Measurements from ENCODE around the gene SLC24A1. TPM values are rescaled to one million over a fixed set of nuclear protein-coding genes. Genes with fewer than 3 reads are reported as not detected.
A peak's percentile ranks its signal among the peaks of the same experiment; 100 is the strongest.

Gene SLC24A1
- polyA plus RNA-seq, 3 donors = 0.80 to 1.7 (median 0.83) TPM

GRCh38 chr15:65646486-65646885 lies 24.7 kb downstream of the SLC24A1 start:
- 100% methylated on average over 2 of the region's 4 CpGs for WGBS (ENCODE audit: insufficient coverage)
- peaks cover 6 to 10% of the 10 kb centered on the region in 2 donors for H3K36me3 Mint-ChIP-seq

GRCh38 chr15:65650312-65651041 lies 28.7 kb downstream of the SLC24A1 start:
- no peak overlapping the region for H3K4me3 ChIP-seq (replicated peaks in 1 of 3; ENCODE audit: low read depth in 2 of 3, low read length in 3 of 3)
- H3K4me3 Mint-ChIP-seq = no peak overlapping the region
- H3K9ac ChIP-seq (ENCODE audit: insufficient read depth, low read length, poor library complexity, severe bottlenecking) = no peak overlapping the region
- DNase-seq = no peak
- peak overlapping the region in 1 of 7 donors; percentile 37 for H3K27ac Mint-ChIP-seq
- no peaks in the 10 kb centered on the region for H4K20me1 ChIP-seq (ENCODE audit: insufficient read depth, low read length)
- no peaks in the 10 kb centered on the region for H3K27me3 Mint-ChIP-seq (ENCODE audit: low read depth in 3 of 3)
- H3K4me1 Mint-ChIP-seq = no peaks in the 10 kb centered on the region
- TF ChIP-seq CTCF (IDR thresholded peaks at IDR 0.05) = no peak
- no peak overlapping the region for H2AFZ ChIP-seq (ENCODE audit: insufficient read depth, low read depth, low read length, poor library complexity, severe bottlenecking)
- no peaks in the 10 kb centered on the region for H3K79me2 ChIP-seq (ENCODE audit: insufficient read depth, low read length)
- no peaks in the 10 kb centered on the region for H3K27me3 ChIP-seq (ENCODE audit: control insufficient read depth in 2 of 2, insufficient read depth in 2 of 2, low read length in 2 of 2)
- 90% methylated on average over 9 of the region's 12 CpGs for WGBS (ENCODE audit: insufficient coverage)
- H3K4me1 ChIP-seq (ENCODE audit: control insufficient read depth in 1 of 2, insufficient read depth in 2 of 2, low read length in 2 of 2) = no peaks in the 10 kb centered on the region
- H3K27ac ChIP-seq (ENCODE audit: low read depth in 1 of 2, low read length in 2 of 2) = no peak overlapping the region
- peaks cover 40 to 43% of the 10 kb centered on the region in 2 donors for H3K36me3 ChIP-seq (replicated peaks in 1 of 2; ENCODE audit: control insufficient read depth in 1 of 2, insufficient read depth in 2 of 2, low read length in 2 of 2)
- intact Hi-C loops (cut with micrococcal nuclease) = no loop called here
- H3K9me3 ChIP-seq (replicated peaks in 1 of 2; ENCODE audit: control insufficient read depth in 1 of 2, insufficient read depth in 1 of 2, low read length in 2 of 2) = no peaks in the 10 kb centered on the region
- no peaks in the 10 kb centered on the region for H3K9me3 Mint-ChIP-seq
- H3K4me2 ChIP-seq (replicated peaks; ENCODE audit: extremely low read depth, low read length, poor library complexity, severe bottlenecking) = no peak overlapping the region
- H3K36me3 Mint-ChIP-seq = peaks cover 38 to 50% of the 10 kb centered on the region in 2 donors

More at GRCh38 chr15:65646486-65646885, 24.7 kb downstream of the SLC24A1 start:
- Histone ChIP-seq H3K4me2 (replicated peaks; ENCODE audit: extremely low read depth, low read length, poor library complexity, severe bottlenecking) (no peak overlapping the region), H3K9me3 (replicated peaks in 1 of 2; ENCODE audit: control insufficient read depth in 1 of 2, insufficient read depth in 1 of 2, low read length in 2 of 2) (no peaks in the 10 kb centered on the region), H3K4me1 (ENCODE audit: control insufficient read depth in 1 of 2, insufficient read depth in 2 of 2, low read length in 2 of 2) (no peaks in the 10 kb centered on the region), H3K36me3 (replicated peaks in 1 of 2; ENCODE audit: control insufficient read depth in 1 of 2, insufficient read depth in 2 of 2, low read length in 2 of 2) (peaks cover 3 to 7% of the 10 kb centered on the region in 2 donors), H4K20me1 (ENCODE audit: insufficient read depth, low read length) (no peaks in the 10 kb centered on the region), H3K4me3 (replicated peaks in 1 of 3; ENCODE audit: low read depth in 2 of 3, low read length in 3 of 3) (no peak overlapping the region), H3K27ac (ENCODE audit: low read depth in 1 of 2, low read length in 2 of 2) (no peak overlapping the region), H3K27me3 (ENCODE audit: control insufficient read depth in 2 of 2, insufficient read depth in 2 of 2, low read length in 2 of 2) (no peaks in the 10 kb centered on the region), H2AFZ (ENCODE audit: insufficient read depth, low read depth, low read length, poor library complexity, severe bottlenecking) (no peak overlapping the region), H3K9ac (ENCODE audit: insufficient read depth, low read length, poor library complexity, severe bottlenecking) (no peak overlapping the region), H3K79me2 (ENCODE audit: insufficient read depth, low read length) (no peaks in the 10 kb centered on the region)
- Mint-ChIP-seq H3K9me3 (no peaks in the 10 kb centered on the region), H3K4me3 (no peak overlapping the region), H3K4me1 (no peaks in the 10 kb centered on the region), H3K27me3 (ENCODE audit: low read depth in 3 of 3) (no peaks in the 10 kb centered on the region), H3K27ac (no peak overlapping the region)
- intact Hi-C loops (cut with micrococcal nuclease) = no loop called here
- no peak for TF ChIP-seq CTCF (IDR thresholded peaks at IDR 0.05)
- no peak for DNase-seq
